KOPT-K1 (cell line): ENCODE measurements around the gene CYP2R1.
"Not testable (repeated sequence)": the region's sequence is repeated elsewhere in the genome, so short reads cannot be mapped to it uniquely, and the experiment has no call there.

Source experiments
- H3K27ac ChIP-seq: fragments of 200-600 bp; sonication (generic); 2 replicates; pipeline ENCODE4 v1.5.1; 2016; ENCODE audit warnings: antibody characterized with exemption, mild to moderate bottlenecking, low read depth, low read length; ENCODE audit not compliant: poor library complexity, severe bottlenecking
- H3K36me3 ChIP-seq: fragments of 200-600 bp; sonication (generic); 2 replicates; pipeline ENCODE4 v1.5.1; 2017; ENCODE audit warnings: antibody characterized with exemption, mild to moderate bottlenecking, low read length, moderate library complexity; ENCODE audit not compliant: insufficient read depth
- H3K9me3 ChIP-seq: fragments of 200-600 bp; sonication (generic); 2 replicates; pipeline ENCODE4 v1.5.1; 2017; ENCODE audit warnings: antibody characterized with exemption, low read length, mild to moderate bottlenecking; ENCODE audit not compliant: insufficient read depth, poor library complexity, severe bottlenecking

CYP2R1 gene

GRCh38 chr11:14904745-14905103 lies 12.7 kb upstream of the CYP2R1 start:
- Histone ChIP-seq H3K9me3 (no peaks in the 10 kb centered on the region), H3K27ac (no peak overlapping the region), H3K36me3 (no peaks in the 10 kb centered on the region)

- H3K36me3 ChIP-seq, result no peaks in the 10 kb centered on the region
- H3K9me3 ChIP-seq, result no peaks in the 10 kb centered on the region
- H3K27ac ChIP-seq, result no peak overlapping the region
Observed at GRCh38 chr11:14902650-14903350, 10.8 kb upstream of the CYP2R1 start.

GRCh38 chr11:14898906-14899305 lies 6.9 kb upstream of the CYP2R1 start:
- H3K36me3 ChIP-seq, result no peaks in the 10 kb centered on the region
- H3K9me3 ChIP-seq, result no peaks in the 10 kb centered on the region
- no peak overlapping the region for H3K27ac ChIP-seq

GRCh38 chr11:14898355-14898754 lies 6.3 kb upstream of the CYP2R1 start:
- H3K36me3 ChIP-seq, result no peaks in the 10 kb centered on the region
- H3K9me3 ChIP-seq, result no peaks in the 10 kb centered on the region
- no peak overlapping the region for H3K27ac ChIP-seq

GRCh38 chr11:14894657-14895598 lies 2.9 kb upstream of the CYP2R1 start:
- H3K9me3 ChIP-seq, result no peaks in the 10 kb centered on the region
- no peaks in the 10 kb centered on the region for H3K36me3 ChIP-seq
- H3K27ac ChIP-seq, result no peak overlapping the region

- Histone ChIP-seq H3K27ac (no peak overlapping the region), H3K9me3 (no peaks in the 10 kb centered on the region), H3K36me3 (no peaks in the 10 kb centered on the region)
Observed at GRCh38 chr11:14892577-14892976, 546 bp upstream of the CYP2R1 start.

GRCh38 chr11:14891143-14892035 lies 642 bp downstream of the CYP2R1 start:
- peak overlapping the region; percentile 69 for H3K27ac ChIP-seq
- no peaks in the 10 kb centered on the region for H3K36me3 ChIP-seq
- no peaks in the 10 kb centered on the region for H3K9me3 ChIP-seq

- no peak overlapping the region for H3K27ac ChIP-seq
- H3K9me3 ChIP-seq, result no peaks in the 10 kb centered on the region
- no peaks in the 10 kb centered on the region for H3K36me3 ChIP-seq
Observed at GRCh38 chr11:14886513-14886912, 5.5 kb downstream of the CYP2R1 start.

GRCh38 chr11:14884667-14885273 lies 7.3 kb downstream of the CYP2R1 start:
- 0 out of 2 replicates have a peak, but pooled peaks cover 5% of the 10 kb centered on the region for H3K36me3 ChIP-seq
- H3K9me3 ChIP-seq, result no peaks in the 10 kb centered on the region
- no peak overlapping the region for H3K27ac ChIP-seq

- not testable (repeated sequence) for H3K36me3 ChIP-seq
Observed at GRCh38 chr11:14883683-14884082, 8.3 kb downstream of the CYP2R1 start.

GRCh38 chr11:14882196-14882595 lies 9.8 kb downstream of the CYP2R1 start:
- H3K36me3 ChIP-seq, result peaks cover 13% of the 10 kb centered on the region; the same call in 1 of the 2 replicates
- no peaks in the 10 kb centered on the region for H3K9me3 ChIP-seq
- H3K27ac ChIP-seq, result no peak overlapping the region

More at GRCh38 chr11:14883683-14884082, 8.3 kb downstream of the CYP2R1 start:
- H3K27ac ChIP-seq, H3K9me3 ChIP-seq: not testable (repeated sequence)

GRCh38 chr11:14881576-14882193 lies 10.3 kb downstream of the CYP2R1 start:
- peaks cover 13% of the 10 kb centered on the region; the same call in 1 of the 2 replicates for H3K36me3 ChIP-seq
- H3K27ac ChIP-seq, result no peak overlapping the region
- no peaks in the 10 kb centered on the region for H3K9me3 ChIP-seq

- Histone ChIP-seq H3K27ac (no peak overlapping the region), H3K36me3 (peaks cover 11% of the 10 kb centered on the region; the same call in 1 of the 2 replicates), H3K9me3 (no peaks in the 10 kb centered on the region)
Observed at GRCh38 chr11:14875163-14875562, 16.9 kb downstream of the CYP2R1 start.

GRCh38 chr11:14873632-14874031 lies 18.4 kb downstream of the CYP2R1 start:
- peaks cover 8% of the 10 kb centered on the region; the same call in 1 of the 2 replicates for H3K36me3 ChIP-seq
- no peaks in the 10 kb centered on the region for H3K9me3 ChIP-seq
- H3K27ac ChIP-seq, result no peak overlapping the region
